Vagina (tissue), 2 donors: ENCODE results near the gene LRRC59.

Experiments used
- POLR2A ChIP-seq, 2 donors: fragments of 450-650 bp; IDR thresholded peaks; one replicate each; pipeline ENCODE4 v1.6.1; 2017; ENCODE audit warnings: antibody characterized with exemption in 2 of 2, mild to moderate bottlenecking in 2 of 2, moderate library complexity in 2 of 2
- POLR2AphosphoS5 ChIP-seq, 2 donors: sonication (generic); formaldehyde crosslinking; IDR thresholded peaks; one replicate each; pipeline ENCODE4 v1.9.0; 2017; ENCODE audit warnings: antibody characterized with exemption in 2 of 2, mild to moderate bottlenecking in 2 of 2, low read depth in 1 of 2; ENCODE audit not compliant: insufficient read depth in 1 of 2
- TF ChIP-seq, protein P1 (sequence below), 3 experiments: fragments of 450-650 bp in 2 of 3; fragments of 200-600 bp in 1 of 3; sonication (generic) in 1 of 3; IDR thresholded peaks; one replicate each; pipeline ENCODE4 v1.5.1; 2017 to 2019; ENCODE audit warnings: antibody characterized with exemption in 3 of 3, mild to moderate bottlenecking in 2 of 3, moderate library complexity in 2 of 3

- TF ChIP-seq, protein P1, sequence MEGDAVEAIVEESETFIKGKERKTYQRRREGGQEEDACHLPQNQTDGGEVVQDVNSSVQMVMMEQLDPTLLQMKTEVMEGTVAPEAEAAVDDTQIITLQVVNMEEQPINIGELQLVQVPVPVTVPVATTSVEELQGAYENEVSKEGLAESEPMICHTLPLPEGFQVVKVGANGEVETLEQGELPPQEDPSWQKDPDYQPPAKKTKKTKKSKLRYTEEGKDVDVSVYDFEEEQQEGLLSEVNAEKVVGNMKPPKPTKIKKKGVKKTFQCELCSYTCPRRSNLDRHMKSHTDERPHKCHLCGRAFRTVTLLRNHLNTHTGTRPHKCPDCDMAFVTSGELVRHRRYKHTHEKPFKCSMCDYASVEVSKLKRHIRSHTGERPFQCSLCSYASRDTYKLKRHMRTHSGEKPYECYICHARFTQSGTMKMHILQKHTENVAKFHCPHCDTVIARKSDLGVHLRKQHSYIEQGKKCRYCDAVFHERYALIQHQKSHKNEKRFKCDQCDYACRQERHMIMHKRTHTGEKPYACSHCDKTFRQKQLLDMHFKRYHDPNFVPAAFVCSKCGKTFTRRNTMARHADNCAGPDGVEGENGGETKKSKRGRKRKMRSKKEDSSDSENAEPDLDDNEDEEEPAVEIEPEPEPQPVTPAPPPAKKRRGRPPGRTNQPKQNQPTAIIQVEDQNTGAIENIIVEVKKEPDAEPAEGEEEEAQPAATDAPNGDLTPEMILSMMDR (IDR thresholded peaks at IDR 0.05): no peak
- TF ChIP-seq POLR2AphosphoS5 (IDR thresholded peaks at IDR 0.05; ENCODE audit: insufficient read depth in 1 of 2, low read depth in 1 of 2) (no peak), POLR2A (IDR thresholded peaks at IDR 0.05) (no peak)
These were observed 10.8 kb downstream of the LRRC59 start for GRCh38 chr17:50386510-50386909.
